IPS-15b (cell line): ENCODE results near the gene CKAP2L.
"Not testable (repeated sequence)": the region's sequence is repeated elsewhere in the genome, so short reads cannot be mapped to it uniquely, and the experiment has no call there.

Source experiments
- H3K27me3 ChIP-seq: one replicate; pipeline ENCODE4 v1.6.1; 2013; ENCODE audit warnings: low read length; ENCODE audit not compliant: control insufficient read depth, insufficient read depth
- H3K36me3 ChIP-seq: one replicate; pipeline ENCODE4 v1.6.1; 2013; ENCODE audit warnings: low read length; ENCODE audit not compliant: control insufficient read depth, insufficient read depth
- H3K4me1 ChIP-seq: one replicate; pipeline ENCODE4 v1.6.1; 2013; ENCODE audit warnings: mild to moderate bottlenecking, low read length; ENCODE audit not compliant: control insufficient read depth, insufficient read depth
- H3K4me3 ChIP-seq: one replicate; pipeline ENCODE4 v1.5.1; 2013; ENCODE audit warnings: low read depth, low read length
- H3K9ac ChIP-seq: one replicate; pipeline ENCODE4 v1.6.1; 2013; ENCODE audit warnings: low read depth, mild to moderate bottlenecking, low read length
- H3K9me3 ChIP-seq: one replicate; pipeline ENCODE4 v1.6.1; 2013; ENCODE audit warnings: mild to moderate bottlenecking, low read length; ENCODE audit not compliant: control insufficient read depth, insufficient read depth

CKAP2L gene

DNA sequence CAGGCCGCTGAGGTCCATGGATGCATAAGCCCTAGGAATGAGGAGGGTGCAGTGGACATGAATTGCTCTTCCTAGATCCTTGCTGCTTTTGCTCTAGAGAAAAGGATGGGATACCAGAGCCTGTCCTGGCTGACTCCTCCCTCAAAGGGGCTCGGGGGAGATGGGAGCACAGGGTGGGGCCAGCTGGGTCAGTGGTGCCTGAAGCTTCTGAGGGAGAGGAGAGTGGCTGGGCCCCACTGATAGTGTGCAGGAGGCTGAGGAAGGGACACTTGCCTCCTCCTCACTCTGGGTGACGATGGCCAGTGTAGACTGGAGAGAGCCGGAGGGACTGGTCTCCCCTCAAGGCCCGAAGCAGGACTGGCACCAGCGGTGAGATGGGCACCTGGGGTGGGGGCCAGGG lies 43.6 kb downstream of the CKAP2L start, which contains the start of gene NT5DC4:
Gene NT5DC4 (plus strand): TSS at position 236 of the 400 bp plus-strand sequence. CDS start 60 bp downstream, at position 296.
- Histone ChIP-seq H3K4me1 (no peaks in the 10 kb centered on the region), H3K9ac (no peak within 1 kb of the TSS), H3K36me3 (no peaks in the 10 kb centered on the region), H3K4me3 (no peak within 1 kb of the TSS), H3K9me3 (no peaks in the 10 kb centered on the region), H3K27me3 (no peaks in the 10 kb centered on the region)

GRCh38 chr2:112718863-112719370 lies 45.5 kb downstream of the CKAP2L start:
- no peaks in the 10 kb centered on the region for H3K4me1 ChIP-seq
- no peak overlapping the region for H3K9ac ChIP-seq
- H3K36me3 ChIP-seq, result no peaks in the 10 kb centered on the region
- no peaks in the 10 kb centered on the region for H3K9me3 ChIP-seq
- H3K4me3 ChIP-seq, result no peak overlapping the region
- no peaks in the 10 kb centered on the region for H3K27me3 ChIP-seq

DNA sequence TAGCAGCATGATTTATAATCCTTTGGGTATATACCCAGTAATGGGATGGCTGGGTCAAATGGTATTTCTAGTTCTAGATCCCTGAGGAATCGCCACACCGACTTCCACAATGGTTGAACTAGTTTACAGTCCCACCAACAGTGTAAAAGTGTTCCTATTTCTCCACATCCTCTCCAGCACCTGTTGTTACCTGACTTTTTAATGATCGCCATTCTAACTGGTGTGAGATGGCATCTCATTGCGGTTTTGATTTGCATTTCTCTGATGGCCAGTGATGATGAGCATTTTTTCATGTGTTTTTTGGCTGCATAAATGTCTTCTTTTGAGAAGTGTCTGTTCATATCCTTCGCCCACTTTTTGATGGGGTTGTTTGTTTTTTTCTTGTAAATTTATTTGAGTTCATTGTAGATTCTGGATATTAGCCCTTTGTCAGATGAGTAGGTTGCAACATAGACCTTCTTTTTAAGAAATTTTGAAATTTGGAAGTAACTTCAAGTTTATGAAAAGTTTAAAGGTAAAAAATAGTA lies 47.5 kb downstream of the CKAP2L start:
- not testable (repeated sequence) for H3K4me1 ChIP-seq, H3K9me3 ChIP-seq, H3K27me3 ChIP-seq, H3K36me3 ChIP-seq, H3K4me3 ChIP-seq, H3K9ac ChIP-seq

GRCh38 chr2:112716094-112716493 lies 48.3 kb downstream of the CKAP2L start:
- not testable (repeated sequence) for H3K9me3 ChIP-seq, H3K27me3 ChIP-seq, H3K9ac ChIP-seq, H3K36me3 ChIP-seq, H3K4me3 ChIP-seq, H3K4me1 ChIP-seq

DNA sequence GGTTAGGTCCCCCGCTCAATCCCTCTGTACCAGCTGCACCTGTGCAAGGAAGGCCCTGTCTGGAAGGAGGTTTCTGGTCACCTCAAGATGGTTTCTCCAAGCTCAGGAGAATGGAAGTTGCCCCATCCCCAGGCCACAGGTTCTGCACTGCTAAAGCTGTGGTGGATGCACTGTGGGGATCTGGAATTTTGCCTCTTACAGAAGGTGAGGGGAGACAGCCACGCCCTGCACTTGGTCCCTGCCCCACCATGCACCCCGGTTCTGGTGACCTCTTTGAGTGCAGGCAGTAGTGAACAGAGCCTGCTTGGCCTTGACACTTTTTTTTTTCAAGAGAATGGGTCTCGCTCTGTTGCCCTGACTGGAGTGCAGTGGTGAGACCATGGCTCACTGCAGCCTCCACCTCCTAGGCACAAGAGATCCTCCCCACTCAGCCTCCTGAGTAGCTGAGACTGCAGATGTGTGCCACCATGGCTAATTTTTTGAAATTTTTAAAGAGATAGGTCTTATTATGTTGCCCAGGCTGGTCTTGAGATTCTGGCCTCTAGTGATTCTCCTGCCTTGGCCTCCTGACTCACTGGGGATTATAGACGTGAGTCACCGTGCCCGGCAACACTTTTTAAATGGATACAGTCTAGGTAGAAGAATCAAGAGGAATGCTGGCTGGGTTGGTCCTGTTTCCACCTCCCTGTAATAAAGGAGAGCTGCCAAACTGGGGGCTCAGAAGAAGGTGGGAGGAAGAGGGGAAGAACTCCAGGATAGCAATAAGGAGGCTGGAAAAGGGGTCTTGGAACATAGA lies 49.4 kb downstream of the CKAP2L start:
- Histone ChIP-seq H3K36me3 (no peaks in the 10 kb centered on the region), H3K9ac (no peak overlapping the region), H3K9me3 (no peaks in the 10 kb centered on the region), H3K27me3 (no peaks in the 10 kb centered on the region), H3K4me3 (no peak overlapping the region), H3K4me1 (no peaks in the 10 kb centered on the region)

GRCh38 chr2:112714331-112714730 lies 50.1 kb downstream of the CKAP2L start:
- Histone ChIP-seq H3K36me3 (no peaks in the 10 kb centered on the region), H3K4me3 (no peak overlapping the region), H3K9me3 (no peaks in the 10 kb centered on the region), H3K4me1 (no peaks in the 10 kb centered on the region), H3K9ac (no peak overlapping the region), H3K27me3 (no peaks in the 10 kb centered on the region)

DNA sequence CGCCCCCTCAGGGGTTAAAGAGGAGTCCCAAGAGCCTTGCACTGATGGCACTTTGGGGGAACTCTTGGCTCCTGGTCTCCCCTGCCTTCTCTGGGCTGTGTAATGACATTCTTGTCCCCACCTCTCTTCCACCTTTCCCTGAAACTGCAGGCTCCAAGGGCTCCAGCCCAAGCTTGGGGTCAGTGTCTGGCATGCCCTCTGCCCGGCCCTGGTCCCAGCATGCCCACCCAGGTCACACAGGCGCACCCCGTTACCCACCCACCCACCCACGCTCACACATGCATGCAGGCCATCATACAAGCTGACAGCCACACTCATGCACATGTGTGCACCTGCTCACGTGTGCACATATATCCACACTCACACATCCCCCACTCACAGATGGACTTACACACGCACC lies 50.5 kb downstream of the CKAP2L start:
- H3K27me3 ChIP-seq, result no peaks in the 10 kb centered on the region
- no peak overlapping the region for H3K9ac ChIP-seq

DNA sequence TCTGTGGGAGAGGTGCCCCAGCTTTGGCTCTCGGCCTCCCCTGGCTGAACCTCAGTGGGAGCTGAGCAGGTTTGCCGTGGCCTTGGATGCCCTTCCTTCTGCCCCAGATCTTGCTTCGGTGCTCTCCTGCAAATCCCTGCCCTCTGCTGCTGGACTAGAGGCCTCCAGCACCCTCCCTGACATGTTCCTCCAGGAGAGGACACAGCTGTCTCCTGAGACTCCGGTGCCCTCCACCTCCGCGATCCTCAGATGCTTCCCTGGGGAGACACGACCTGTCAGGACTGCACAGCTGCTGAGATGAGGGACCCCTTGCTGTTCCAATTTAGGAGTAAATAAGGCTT lies 50.9 kb downstream of the CKAP2L start:
- no peaks in the 10 kb centered on the region for H3K4me1 ChIP-seq
- H3K36me3 ChIP-seq, result no peaks in the 10 kb centered on the region
- no peak overlapping the region for H3K9ac ChIP-seq
- no peaks in the 10 kb centered on the region for H3K9me3 ChIP-seq
- H3K4me3 ChIP-seq, result no peak overlapping the region
- no peaks in the 10 kb centered on the region for H3K27me3 ChIP-seq

More for the DNA sequence above, 50.5 kb downstream of the CKAP2L start:
- no peaks in the 10 kb centered on the region for H3K4me1 ChIP-seq
- H3K36me3 ChIP-seq, result no peaks in the 10 kb centered on the region
- H3K4me3 ChIP-seq, result no peak overlapping the region
- no peaks in the 10 kb centered on the region for H3K9me3 ChIP-seq

GRCh38 chr2:112712903-112713584 lies 51.4 kb downstream of the CKAP2L start:
- H3K36me3 ChIP-seq, result no peaks in the 10 kb centered on the region
- H3K27me3 ChIP-seq, result no peaks in the 10 kb centered on the region
- H3K9me3 ChIP-seq, result no peaks in the 10 kb centered on the region
- H3K4me3 ChIP-seq, result no peak overlapping the region
- H3K9ac ChIP-seq, result no peak overlapping the region
- H3K4me1 ChIP-seq, result no peaks in the 10 kb centered on the region

GRCh38 chr2:112712465-112712864 lies 51.9 kb downstream of the CKAP2L start:
- no peaks in the 10 kb centered on the region for H3K27me3 ChIP-seq
- H3K9me3 ChIP-seq, result no peaks in the 10 kb centered on the region
- H3K4me3 ChIP-seq, result no peak overlapping the region

DNA sequence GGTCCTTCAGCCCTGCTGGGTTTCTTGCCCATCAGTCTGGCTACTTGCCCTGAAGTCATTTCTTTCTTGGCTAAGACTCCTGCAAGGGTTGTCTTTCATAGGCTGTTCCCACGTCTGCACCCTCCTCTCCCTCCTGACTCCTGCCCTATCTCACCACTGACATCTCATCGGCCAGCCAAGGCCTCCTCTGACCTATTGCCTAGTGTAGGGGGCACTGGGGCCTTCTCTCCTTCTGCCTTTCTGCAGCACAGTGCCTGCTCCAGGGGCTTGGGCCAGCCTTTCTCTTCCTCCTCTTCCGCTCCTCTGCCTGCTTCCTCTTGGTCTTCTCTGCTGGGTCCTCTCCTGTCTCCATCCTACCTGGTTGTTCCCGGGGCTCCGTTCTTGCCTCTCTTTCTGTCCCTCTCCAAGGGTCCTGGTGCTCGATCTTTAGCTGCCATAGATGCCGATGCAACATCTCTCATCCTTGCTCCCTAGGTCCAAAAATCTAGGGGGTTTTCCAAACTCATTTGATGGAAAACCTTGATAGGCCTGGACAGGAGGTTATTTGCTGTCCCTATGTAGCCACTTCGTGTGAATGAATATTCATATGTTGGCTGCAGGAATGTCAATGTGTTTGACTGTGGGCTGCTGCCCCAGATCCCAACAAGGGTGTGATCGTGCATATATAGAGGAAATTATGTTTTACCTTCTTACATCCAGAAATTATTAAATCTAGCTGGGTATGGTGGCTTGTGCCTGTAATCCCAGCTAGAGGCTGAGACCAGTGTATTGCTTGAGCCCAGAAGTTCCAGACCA lies 53.3 kb downstream of the CKAP2L start:
- Histone ChIP-seq H3K4me1 (no peaks in the 10 kb centered on the region), H3K27me3 (no peaks in the 10 kb centered on the region), H3K4me3 (no peak overlapping the region), H3K36me3 (no peaks in the 10 kb centered on the region), H3K9me3 (no peaks in the 10 kb centered on the region), H3K9ac (no peak overlapping the region)

More at GRCh38 chr2:112712465-112712864, 51.9 kb downstream of the CKAP2L start:
- H3K9ac ChIP-seq, result no peak overlapping the region
- H3K36me3 ChIP-seq, result no peaks in the 10 kb centered on the region
- no peaks in the 10 kb centered on the region for H3K4me1 ChIP-seq
